Renal cortex interstitium (tissue), 11 donors: Measurements from ENCODE around the gene GREB1. TPM values are rescaled to one million over a fixed set of nuclear protein-coding genes. Genes with fewer than 3 reads are reported as not detected.
A peak's percentile ranks its signal among the peaks of the same experiment; 100 is the strongest.

Experiments
- DNase-seq, 11 donors: peaks; one replicate each; pipeline ENCODE4 v3.0.0-alpha.2; 2013; ENCODE audit warnings: low read depth in 9 of 11, low spot score in 4 of 11; ENCODE audit errors: extremely low read depth in 1 of 11
- polyA plus RNA-seq, 3 donors: library from polyadenylated mRNA; unstranded; fragments of 120-200 nt; gene quantifications; one replicate each; pipeline ENCODE4 v1.2.1, GENCODE V29; 2013; ENCODE audit not compliant: insufficient read length in 3 of 3

Gene GREB1
- polyA plus RNA-seq, 3 donors, result 12.2 to 14.6 (median 12.5) TPM

DNA sequence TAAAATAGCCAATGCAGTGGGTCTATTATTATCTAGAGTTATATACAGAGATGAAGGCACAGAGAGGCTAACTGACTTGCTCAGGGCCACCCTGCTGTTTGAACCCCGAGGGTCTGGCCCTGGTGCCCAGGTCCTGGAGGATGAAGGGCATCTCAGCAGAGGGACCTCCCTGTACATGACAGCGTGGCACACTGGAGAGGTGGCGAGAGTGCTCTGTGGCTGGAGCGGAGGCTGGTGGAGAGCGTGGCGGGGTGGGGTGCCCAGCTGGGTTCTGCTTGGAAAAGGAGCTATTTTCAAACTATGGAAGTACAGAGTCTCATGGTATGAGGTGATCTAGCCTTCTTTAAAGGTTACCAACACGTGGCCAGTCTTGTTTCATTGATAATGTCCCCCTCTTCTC lies 35.8 kb downstream of the GREB1 start:
- no peak for DNase-seq

GRCh38 chr2:11571170-11571569 lies 37.3 kb downstream of the GREB1 start:
- no peak for DNase-seq

- no peak for DNase-seq
Observed at GRCh38 chr2:11572996-11573395, 39.2 kb downstream of the GREB1 start.

DNA sequence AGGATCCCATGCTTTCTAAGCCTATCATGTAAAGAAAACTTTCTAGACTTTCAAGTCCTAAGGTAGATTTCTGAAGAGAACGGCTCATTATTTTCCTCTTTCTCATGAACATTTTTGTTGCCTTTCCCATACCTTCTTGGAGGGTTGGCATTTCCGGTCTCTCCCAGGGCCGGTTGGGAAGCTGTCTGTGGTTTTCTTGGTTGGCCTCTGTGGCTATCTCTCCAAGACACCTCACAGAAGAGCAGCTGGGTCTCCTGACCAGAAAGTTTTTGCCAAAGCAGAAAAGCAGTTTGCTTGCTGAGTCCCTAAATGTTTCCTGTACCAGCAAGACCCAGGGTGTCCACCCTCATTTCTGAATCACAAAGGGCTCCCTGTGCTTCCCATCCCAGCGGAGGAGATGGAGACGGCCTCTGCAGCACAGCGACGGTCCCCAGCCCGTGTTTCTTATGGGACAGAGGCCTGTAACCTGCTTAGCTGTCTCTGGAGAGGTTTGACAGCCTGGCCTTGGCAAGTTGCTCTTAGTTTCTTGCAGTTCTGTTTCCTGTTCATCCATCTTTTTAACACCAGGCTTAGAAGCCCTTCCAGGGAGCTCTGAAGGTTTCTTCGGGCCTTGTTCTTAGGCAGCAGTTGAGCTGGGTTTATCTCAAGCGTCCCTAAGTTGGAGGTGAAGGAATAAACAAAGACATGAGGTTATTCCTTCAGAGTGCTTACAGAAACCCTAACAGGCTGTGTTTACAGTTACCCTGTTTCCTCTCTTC lies 39.8 kb downstream of the GREB1 start:
- DNase-seq, result no peak

DNA sequence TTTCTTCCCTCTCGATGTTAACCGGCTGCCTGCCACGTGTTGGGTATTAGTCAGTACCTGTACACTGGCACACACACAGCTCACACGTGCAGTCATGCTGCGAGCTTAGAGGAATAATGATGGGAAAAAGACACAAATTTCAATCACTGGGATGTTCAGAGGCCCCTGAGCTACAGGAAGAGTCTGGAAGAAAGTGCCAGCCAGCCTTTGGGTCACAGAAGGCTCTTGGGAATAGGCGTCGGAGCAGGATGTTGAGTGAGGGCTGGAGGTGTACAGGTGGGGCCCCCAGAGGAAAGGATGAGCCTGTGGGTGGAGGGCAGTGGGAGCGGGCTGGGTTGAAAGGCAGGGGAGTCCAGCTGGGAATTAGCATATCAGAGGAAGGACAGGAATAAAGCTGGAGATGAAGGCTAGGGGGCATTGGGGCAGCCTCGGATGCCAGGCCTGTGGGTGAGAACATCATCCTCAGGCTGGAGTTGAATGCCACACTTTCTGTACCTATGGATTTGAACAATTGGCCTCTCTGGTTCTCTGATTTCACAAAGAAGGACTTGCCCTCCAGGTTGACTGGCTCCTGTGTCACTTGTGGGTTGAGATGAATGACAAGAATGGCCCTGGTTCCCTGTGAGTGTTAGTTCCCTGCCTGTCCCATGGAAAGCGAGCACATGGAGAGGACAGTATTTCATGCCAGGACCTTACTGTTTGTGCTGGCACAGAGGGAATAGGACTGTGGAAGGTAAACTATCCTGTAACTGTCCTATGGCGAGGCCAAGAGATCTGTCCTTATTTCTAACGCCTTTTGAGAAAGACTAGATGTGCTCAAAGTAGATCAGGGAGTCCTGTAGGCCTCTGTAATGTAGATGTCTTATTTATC lies 40.6 kb downstream of the GREB1 start:
- no peak for DNase-seq

DNA sequence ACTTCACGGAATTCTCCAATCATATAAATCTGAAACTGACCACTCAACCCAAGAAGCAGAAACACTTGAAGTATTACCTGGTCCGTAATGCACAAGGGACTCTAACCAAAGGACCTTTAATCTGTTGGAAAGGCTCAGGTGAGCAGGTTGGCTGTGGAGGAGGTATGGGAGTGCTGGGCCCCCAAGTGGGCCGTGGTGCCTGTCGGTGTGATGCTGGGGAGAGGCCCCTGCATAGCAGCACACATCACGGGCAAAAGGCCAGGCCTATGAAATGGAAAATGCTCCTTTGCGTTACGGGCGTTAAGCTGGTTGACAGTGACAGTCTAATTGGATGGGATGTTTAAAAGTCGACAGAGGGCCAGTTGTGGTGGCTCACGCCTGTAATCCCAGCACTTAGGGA lies 42.6 kb downstream of the GREB1 start:
- DNase-seq, result no peak

GRCh38 chr2:11577101-11577883 lies 43.4 kb downstream of the GREB1 start:
- no peak for DNase-seq

- DNase-seq, result no peak
Observed at GRCh38 chr2:11578081-11578948, 44.5 kb downstream of the GREB1 start.

DNA sequence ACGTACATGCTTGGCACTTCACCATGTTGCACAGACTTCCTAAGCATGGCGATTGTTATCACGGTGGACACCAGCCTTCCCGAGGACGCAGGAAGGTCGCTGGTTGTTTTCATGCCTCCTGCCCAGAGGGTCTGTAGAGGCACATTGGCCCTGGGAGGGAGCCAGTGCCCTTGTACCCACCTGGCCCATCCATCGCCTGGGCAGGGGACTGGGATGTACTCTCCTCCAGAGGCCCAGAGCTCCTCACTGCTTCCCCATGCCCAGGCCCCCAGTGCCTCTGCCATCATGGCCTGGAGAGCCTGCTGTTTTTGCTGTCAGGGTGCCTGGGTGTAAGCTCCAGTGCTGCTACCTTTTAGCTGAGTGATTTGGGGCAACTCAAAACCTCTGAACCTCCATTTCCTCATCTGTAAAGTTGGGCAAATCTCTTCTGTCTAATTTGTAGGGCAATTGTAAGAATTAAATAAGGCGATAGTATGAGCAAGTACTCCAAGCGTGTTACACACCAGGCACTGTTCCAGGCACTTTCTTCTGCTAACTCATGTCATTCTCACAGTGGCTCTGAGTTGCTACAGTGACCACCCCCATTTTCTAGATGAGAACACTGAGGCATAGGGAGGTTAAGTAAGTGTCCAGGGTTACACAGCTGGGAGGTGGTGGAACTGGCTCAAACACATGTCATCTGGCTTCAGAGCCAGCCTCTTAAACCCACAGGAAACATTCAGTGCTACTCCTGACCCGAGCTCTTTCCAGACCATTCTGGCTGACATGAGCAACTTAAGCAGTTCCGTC lies 45.3 kb downstream of the GREB1 start:
- DNase-seq, result no peak

- no peak for DNase-seq
Observed at GRCh38 chr2:11579867-11580659, 46.2 kb downstream of the GREB1 start.

- no peak for DNase-seq
Observed at GRCh38 chr2:11580697-11581096, 46.9 kb downstream of the GREB1 start.

- no peak for DNase-seq
Observed at GRCh38 chr2:11581124-11581796, 47.4 kb downstream of the GREB1 start.

DNA sequence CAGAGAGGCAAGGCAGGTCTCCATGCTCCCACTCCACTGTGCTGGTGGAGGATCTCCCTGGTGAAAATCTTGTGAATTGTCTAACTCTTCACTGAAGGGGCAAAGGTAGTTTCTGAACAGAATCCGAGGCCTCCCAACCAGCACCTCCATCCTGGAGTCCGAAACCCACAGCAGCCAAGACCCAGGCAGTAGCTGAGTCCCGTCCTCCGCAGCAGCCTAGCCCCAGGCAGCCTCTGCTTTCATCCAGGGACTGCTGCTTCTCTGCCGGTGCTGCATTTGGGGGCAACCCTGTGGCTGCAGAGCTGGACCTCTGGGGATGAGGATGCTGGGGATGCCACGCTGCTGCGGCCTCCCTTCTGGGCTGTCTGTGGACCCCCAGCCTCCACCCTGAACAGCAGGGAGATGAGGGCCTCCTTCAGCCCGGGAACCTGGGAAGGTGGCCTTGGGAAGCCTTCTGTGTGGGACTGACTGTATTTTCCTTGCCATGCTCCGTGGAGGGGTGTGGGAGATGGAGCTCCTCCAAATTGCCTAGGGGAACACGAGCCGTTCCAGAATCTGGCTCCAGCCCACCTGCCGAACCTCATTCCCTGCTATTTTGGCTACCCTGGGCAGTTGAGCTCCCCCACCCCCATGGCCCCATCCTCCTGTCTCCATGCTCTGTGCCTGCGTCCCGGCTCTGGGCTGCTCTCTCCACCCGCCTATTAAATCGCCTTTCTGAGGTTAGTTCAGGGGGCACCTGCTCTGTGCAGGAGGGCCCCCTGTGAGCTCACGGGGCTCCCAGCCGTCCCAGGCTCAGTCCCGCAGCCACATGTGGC lies 48.2 kb downstream of the GREB1 start:
- no peak for DNase-seq

- DNase-seq, result peak in 1 of 11 donors; percentile 35
Observed at GRCh38 chr2:11582612-11582861, 48.7 kb downstream of the GREB1 start.

- DNase-seq, result peak in 7 of 11 donors; percentile 9 to 68 (median 36)
Observed at GRCh38 chr2:11582862-11583752, 49.3 kb downstream of the GREB1 start.
